Measurements from ENCODE around the gene NDUFS8.

NDUFS8 gene

DNA sequence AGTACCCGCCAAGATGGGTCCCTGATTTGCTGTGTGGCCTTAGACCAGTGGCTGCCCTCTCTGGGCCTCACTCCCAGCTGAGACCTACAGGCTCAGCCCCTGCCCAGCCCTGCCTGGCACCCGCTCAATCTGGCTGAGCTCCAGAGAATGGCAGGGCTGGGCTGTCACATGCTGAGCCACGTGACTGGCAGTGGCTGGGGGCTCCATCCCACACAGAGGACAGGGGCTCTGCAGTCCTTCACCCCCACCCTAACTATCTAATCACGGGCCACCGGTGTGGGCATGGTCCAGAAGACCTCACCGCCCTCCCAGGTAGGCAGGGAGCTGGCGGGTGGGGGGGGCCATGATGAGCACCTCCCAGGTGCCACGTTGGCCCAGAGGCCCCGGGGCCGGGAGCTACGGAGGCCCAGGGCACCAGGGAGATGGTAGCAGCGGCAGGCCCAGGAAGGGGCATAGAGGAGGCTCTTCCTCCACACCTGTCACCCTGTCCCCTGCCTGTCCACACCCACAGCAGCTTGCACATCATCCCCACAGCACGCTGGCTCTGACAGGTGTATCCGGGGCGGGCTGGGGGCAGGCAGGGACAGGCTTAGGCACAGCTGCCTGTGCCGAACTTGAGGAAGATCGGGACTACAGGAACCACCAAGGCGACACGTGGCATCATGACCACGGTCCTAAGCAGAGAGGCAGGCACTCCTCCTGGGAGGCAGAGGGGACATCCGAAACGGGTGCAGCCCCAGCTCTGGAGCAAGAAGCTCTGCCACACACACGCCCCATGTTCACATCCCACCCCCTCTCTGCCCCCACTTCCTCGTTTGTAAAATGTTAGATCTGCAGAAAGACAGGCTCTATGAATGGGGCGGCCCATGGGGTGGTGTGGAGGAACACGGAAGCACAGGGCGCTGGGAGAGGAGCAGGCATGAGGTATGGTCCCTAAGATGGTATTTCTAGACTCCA, 21.8 kb upstream of the NDUFS8 start:
- TF ChIP-seq, protein P1, sequence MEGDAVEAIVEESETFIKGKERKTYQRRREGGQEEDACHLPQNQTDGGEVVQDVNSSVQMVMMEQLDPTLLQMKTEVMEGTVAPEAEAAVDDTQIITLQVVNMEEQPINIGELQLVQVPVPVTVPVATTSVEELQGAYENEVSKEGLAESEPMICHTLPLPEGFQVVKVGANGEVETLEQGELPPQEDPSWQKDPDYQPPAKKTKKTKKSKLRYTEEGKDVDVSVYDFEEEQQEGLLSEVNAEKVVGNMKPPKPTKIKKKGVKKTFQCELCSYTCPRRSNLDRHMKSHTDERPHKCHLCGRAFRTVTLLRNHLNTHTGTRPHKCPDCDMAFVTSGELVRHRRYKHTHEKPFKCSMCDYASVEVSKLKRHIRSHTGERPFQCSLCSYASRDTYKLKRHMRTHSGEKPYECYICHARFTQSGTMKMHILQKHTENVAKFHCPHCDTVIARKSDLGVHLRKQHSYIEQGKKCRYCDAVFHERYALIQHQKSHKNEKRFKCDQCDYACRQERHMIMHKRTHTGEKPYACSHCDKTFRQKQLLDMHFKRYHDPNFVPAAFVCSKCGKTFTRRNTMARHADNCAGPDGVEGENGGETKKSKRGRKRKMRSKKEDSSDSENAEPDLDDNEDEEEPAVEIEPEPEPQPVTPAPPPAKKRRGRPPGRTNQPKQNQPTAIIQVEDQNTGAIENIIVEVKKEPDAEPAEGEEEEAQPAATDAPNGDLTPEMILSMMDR (IDR thresholded peaks at IDR 0.05; ENCODE audit: borderline replicate concordance, insufficient read depth, low read depth, low read length), result no peak
- H3K4me3 ChIP-seq (ENCODE audit: low read depth, low read length), result no peak overlapping the region

DNA sequence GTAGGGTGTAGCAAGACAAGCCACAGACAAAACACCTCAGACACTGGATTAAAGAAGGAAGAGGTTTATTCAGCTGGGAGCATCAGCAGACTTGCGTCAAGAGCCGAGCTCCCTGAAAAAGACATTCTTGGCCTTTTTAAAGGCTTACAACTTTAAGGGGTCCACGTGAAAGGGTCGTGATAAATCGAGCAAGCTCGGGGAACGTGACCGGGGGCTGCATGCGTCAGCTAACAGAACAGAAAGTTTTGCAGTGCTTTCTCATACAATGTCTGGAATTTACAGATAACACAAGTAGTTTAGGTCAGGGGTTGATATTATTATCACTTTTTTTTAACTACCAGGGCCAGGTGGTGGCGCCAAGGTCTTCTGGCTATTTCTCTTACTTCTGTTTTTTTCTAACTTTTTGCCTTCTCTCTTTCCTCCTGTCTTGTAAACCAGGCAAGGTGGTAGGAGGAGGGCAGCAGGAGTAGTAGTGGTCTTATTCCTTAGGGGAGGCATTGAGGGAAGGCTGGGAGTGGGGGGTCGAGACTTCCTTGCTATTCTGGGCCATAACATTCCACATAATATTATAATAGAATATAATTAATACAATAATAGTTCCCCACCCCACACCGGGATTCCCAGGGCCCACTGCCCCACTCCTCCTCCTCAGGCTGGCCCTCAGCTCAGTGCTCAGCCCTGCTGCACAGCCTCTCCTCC, 20.9 kb upstream of the NDUFS8 start:
- H3K4me3 ChIP-seq (ENCODE audit: low read depth, low read length), result no peak overlapping the region
- TF ChIP-seq, protein P1 (IDR thresholded peaks at IDR 0.05; ENCODE audit: borderline replicate concordance, insufficient read depth, low read depth, low read length), result no peak

DNA sequence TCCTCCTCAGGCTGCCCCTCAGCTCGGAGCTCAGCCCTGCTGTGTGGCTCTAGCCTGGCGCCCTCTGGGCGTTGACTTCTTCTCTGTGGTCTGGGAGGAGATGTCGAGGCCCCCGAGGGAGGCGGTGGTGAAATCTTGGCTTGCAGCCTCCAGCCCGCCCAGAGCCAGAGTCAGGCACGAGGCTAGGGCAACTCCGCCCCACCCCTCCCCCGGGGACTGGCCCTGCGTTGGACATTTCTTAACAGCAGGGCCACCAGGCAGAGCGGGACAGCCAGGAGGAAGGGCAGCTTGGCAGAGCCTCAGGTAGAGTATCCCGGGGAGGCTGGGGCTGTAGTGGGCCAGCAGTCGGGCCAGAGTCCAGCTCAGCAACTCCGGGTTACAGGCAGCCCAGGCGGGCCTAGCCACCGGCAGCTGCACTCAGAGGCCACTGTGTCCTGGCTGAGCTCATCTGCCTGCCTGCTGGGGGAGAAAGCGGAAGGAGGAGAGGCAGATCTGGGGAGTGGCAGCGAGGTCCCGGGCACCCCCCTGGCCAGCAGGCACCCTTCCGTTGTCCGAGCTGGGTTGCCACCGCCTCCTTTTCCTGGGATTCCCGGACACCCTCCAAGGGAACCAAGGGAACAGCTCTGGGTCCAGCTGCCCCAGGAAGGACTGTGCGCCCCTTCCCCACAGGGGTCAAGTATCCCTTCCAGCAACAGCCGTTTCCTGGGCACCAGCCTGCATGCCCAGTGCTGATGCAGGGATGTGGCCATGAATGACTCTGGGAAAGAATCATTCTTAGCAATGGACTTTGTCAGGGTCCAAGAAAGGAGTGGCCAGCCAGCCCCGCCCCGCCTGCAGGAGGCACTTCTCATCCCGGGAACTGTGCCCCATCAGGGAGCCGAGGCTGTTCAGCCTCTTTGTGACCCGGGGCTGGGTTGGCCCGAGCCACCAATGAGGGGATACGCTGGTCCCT, 20.1 kb upstream of the NDUFS8 start, which contains the start of gene ALDH3B1:
Gene ALDH3B1, plus strand, starts transcription at position 238 of the 952 bp plus-strand sequence. CDS start 4,971 bp downstream, outside the sequence.
- no peak within 1 kb of the TSS for H3K4me3 ChIP-seq (ENCODE audit: low read depth, low read length)
- TF ChIP-seq, protein P1 (IDR thresholded peaks at IDR 0.05; ENCODE audit: borderline replicate concordance, insufficient read depth, low read depth, low read length), result no peak

DNA sequence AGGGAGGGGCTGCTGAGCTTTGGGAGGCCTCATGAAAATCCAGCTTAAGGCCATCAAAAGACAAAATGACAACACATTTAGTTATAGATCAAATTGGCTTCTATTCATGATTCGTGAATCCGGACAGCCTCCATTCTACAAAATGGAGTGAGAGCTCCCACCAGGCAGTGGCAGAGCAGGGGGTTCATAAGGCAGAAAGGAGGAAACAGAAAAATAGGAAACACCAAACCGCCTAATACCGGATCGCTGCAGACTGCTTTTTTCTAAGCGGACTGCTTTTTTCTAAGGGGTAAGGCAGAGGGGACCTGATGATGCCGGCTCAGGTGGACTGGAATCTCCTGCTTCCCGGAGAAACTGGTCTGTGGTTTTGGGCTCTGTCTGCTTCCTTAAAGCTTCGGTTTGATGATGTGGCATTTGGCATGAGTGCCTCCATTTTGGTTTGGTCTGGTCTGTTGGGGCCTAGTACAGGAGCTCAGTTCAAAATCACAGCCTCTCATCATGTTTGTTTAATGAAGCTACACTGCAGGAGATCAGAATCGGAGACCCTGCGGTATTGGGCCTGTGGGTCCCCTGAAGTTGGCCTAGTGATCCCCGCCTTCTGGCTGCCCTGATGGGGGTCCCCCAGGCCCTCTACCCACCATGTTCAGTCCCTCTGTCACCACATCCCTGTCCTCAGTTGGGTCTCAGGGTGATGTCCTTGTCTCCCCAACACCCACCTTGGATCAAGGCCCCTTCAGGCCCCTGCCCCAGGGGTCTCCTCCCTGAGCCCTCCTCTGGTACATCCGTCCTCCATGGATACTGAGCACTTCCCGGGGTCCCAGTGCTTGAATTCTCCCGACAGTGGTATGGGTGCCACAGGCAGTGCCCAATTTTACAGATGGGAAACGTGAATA, 19.2 kb upstream of the NDUFS8 start:
- H3K4me3 ChIP-seq (ENCODE audit: low read depth, low read length), result no peak overlapping the region
- TF ChIP-seq, protein P1 (IDR thresholded peaks at IDR 0.05; ENCODE audit: borderline replicate concordance, insufficient read depth, low read depth, low read length), result no peak

DNA sequence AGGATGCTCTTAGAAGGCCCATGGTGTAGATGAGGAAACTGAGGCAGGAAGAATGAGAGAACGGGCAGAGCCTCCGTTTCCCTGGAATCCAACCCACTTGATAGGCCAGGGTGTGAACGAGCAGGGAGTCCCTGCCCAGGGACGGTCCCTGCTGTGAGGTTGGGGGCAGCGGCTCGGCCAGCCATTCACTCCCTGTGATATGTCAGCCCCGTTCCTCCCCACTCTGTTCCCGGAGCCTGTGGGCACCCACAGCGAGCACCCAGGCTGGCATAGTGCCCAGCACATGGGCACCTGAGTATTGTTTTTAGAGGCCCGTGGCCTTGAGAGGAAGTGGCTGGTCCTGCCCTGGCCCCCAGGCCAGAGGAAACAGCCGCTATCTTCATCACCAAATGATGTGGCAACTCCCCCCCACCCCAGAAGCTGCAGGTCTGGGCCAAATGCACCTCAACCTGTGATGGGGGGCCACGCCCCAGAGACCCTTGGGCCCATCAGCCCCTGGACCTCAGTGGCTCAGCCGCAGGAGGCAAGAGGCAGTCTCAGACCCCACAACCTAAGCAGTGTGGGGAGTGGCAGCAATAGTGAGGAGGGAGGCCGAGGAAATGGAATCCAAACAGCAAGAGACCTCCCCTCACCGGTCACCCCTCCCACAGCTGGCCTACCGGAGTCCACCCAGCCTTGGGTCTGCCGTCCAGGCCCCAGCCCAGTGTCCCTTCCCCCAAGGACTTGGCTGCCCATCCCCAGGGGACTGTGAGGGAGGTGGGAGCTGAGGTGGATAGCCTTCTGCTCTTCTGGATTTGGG, 18.2 kb upstream of the NDUFS8 start:
- TF ChIP-seq, protein P1 (IDR thresholded peaks at IDR 0.05; ENCODE audit: borderline replicate concordance, insufficient read depth, low read depth, low read length), result no peak
- no peak overlapping the region for H3K4me3 ChIP-seq (ENCODE audit: low read depth, low read length)

Data from GM12875 (cell line).